Neural progenitor cell (in vitro differentiated cells): Measurements from ENCODE around the gene CCDC196. TPM values are rescaled to one million over a fixed set of nuclear protein-coding genes. Genes with fewer than 3 reads are reported as not detected.

Experiments
- DNase-seq: peaks from one replicate; pipeline ENCODE4 v3.0.0-alpha.2; 2016; ENCODE audit warnings: low spot score
- H2AFZ ChIP-seq: fragments of 200-600 bp; sonication (generic); replicated peaks from 2 replicates; pipeline ENCODE4 v1.6.1; 2016; ENCODE audit warnings: antibody characterized with exemption
- H3F3A ChIP-seq: fragments of 200-600 bp; sonication (generic); 2 replicates; pipeline ENCODE4 v1.6.1; 2016; ENCODE audit warnings: antibody characterized with exemption, low read depth
- H3K27ac ChIP-seq: fragments of 200-600 bp; sonication (generic); 2 replicates; pipeline ENCODE4 v1.5.1; 2016; ENCODE audit warnings: mild to moderate bottlenecking
- H3K27me3 ChIP-seq: fragments of 200-600 bp; sonication (generic); 2 replicates; pipeline ENCODE4 v1.6.1; 2016; ENCODE audit warnings: mild to moderate bottlenecking, moderate library complexity
- H3K36me3 ChIP-seq: fragments of 200-600 bp; sonication (generic); 2 replicates; pipeline ENCODE4 v1.5.1; 2016
- H3K4me1 ChIP-seq: fragments of 200-600 bp; sonication (generic); 2 replicates; pipeline ENCODE4 v1.6.1; 2016; ENCODE audit warnings: mixed run types
- H3K4me2 ChIP-seq: fragments of 200-600 bp; sonication (generic); 2 replicates; pipeline ENCODE4 v1.6.1; 2016
- H3K4me3 ChIP-seq: fragments of 200-600 bp; sonication (generic); 2 replicates; pipeline ENCODE4 v1.5.1; 2016
- H3K79me2 ChIP-seq: fragments of 200-600 bp; sonication (generic); 2 replicates; pipeline ENCODE4 v1.6.1; 2016; ENCODE audit warnings: low read depth
- H3K9ac ChIP-seq: fragments of 200-600 bp; sonication (generic); 2 replicates; pipeline ENCODE4 v1.6.1; 2016
- H3K9me3 ChIP-seq: fragments of 200-600 bp; sonication (generic); 2 replicates; pipeline ENCODE4 v1.5.1; 2016; ENCODE audit warnings: low read depth
- H4K20me1 ChIP-seq: fragments of 200-600 bp; sonication (generic); 2 replicates; pipeline ENCODE4 v1.6.1; 2016; ENCODE audit warnings: low read depth
- H3K27ac Mint-ChIP-seq: 3 replicates; pipeline ENCODE4 v1.8.0; 2021; ENCODE audit warnings: mixed read lengths
- H3K27me3 Mint-ChIP-seq: 2 replicates; pipeline ENCODE4 v1.8.0; 2022; ENCODE audit warnings: low read depth, mild to moderate bottlenecking, inconsistent platforms, moderate library complexity, mixed read lengths; ENCODE audit not compliant: insufficient read depth
- H3K36me3 Mint-ChIP-seq: 3 replicates; pipeline ENCODE4 v1.8.0; 2021; ENCODE audit warnings: mixed read lengths
- H3K4me1 Mint-ChIP-seq: 3 replicates; pipeline ENCODE4 v1.8.0; 2021; ENCODE audit warnings: mixed read lengths
- H3K4me3 Mint-ChIP-seq: 3 replicates; pipeline ENCODE4 v1.8.0; 2021; ENCODE audit warnings: mild to moderate bottlenecking, moderate library complexity, mixed read lengths
- H3K9me3 Mint-ChIP-seq: 3 replicates; pipeline ENCODE4 v1.8.0; 2020; ENCODE audit warnings: mixed read lengths
- EZH2 ChIP-seq: fragments of 200-600 bp; sonication (generic); IDR thresholded peaks from 2 replicates; pipeline ENCODE4 v1.6.1; 2017; ENCODE audit warnings: antibody characterized with exemption, mild to moderate bottlenecking, moderate library complexity
- EZH2phosphoT487 ChIP-seq: fragments of 200-600 bp; sonication (generic); IDR thresholded peaks from 2 replicates; pipeline ENCODE4 v1.6.1; 2017; ENCODE audit warnings: antibody characterized with exemption
- total RNA-seq: library from RNA; depleted of rRNA; stranded (reverse); fragments of >200 nt; gene quantifications from 2 replicates; pipeline ENCODE4 v1.2.3, GENCODE V29; 2015; ENCODE audit warnings: low replicate concordance
- TF ChIP-seq, protein P1 (sequence below): fragments of 200-600 bp; sonication (generic); IDR thresholded peaks from 2 replicates; pipeline ENCODE4 v1.5.1; 2017; ENCODE audit warnings: antibody characterized with exemption, mild to moderate bottlenecking

The CCDC196 gene
- total RNA-seq, 1 donor from 2014 or later = not detected

DNA sequence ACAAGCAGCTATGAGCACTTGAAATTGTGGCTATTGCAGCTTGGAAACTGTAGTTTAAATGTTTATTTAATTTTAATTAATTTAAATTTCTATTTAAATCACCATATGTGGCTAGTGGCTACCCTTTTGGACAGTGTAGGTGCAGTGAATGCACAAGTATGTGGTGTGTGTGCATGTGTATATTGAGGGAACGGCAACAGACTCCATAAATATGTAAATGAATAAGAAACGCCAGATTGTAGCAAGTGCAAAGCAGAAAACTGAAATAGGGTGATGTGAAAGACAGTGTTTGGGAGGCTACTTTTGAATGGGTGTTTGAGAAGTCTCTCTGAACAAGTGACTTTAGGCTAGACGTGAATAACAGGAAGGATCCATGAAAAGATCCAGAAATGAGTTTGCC lies 32.7 kb upstream of the CCDC196 start:
- peaks cover 5% of the 10 kb centered on the region for H3K4me1 Mint-ChIP-seq
- Histone ChIP-seq H3K9me3 (no peaks in the 10 kb centered on the region), H3K79me2 (no peaks in the 10 kb centered on the region), H3K4me2 (no peak overlapping the region), H4K20me1 (no peaks in the 10 kb centered on the region), H3K9ac (no peak overlapping the region), H3F3A (no peaks in the 10 kb centered on the region), H3K36me3 (no peaks in the 10 kb centered on the region), H3K27me3 (no peaks in the 10 kb centered on the region), H3K4me3 (no peak overlapping the region), H3K27ac (no peak overlapping the region), H3K4me1 (no peaks in the 10 kb centered on the region), H2AFZ (no peak overlapping the region)
- H3K27ac Mint-ChIP-seq = no peak overlapping the region
- TF ChIP-seq EZH2phosphoT487 = no peak
- TF ChIP-seq EZH2 = no peak
- TF ChIP-seq, protein P1, sequence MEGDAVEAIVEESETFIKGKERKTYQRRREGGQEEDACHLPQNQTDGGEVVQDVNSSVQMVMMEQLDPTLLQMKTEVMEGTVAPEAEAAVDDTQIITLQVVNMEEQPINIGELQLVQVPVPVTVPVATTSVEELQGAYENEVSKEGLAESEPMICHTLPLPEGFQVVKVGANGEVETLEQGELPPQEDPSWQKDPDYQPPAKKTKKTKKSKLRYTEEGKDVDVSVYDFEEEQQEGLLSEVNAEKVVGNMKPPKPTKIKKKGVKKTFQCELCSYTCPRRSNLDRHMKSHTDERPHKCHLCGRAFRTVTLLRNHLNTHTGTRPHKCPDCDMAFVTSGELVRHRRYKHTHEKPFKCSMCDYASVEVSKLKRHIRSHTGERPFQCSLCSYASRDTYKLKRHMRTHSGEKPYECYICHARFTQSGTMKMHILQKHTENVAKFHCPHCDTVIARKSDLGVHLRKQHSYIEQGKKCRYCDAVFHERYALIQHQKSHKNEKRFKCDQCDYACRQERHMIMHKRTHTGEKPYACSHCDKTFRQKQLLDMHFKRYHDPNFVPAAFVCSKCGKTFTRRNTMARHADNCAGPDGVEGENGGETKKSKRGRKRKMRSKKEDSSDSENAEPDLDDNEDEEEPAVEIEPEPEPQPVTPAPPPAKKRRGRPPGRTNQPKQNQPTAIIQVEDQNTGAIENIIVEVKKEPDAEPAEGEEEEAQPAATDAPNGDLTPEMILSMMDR = no peak
- no peaks in the 10 kb centered on the region for H3K27me3 Mint-ChIP-seq
- H3K36me3 Mint-ChIP-seq = peaks cover 2% of the 10 kb centered on the region
- peaks cover 8% of the 10 kb centered on the region for H3K9me3 Mint-ChIP-seq
- no peak overlapping the region for H3K4me3 Mint-ChIP-seq
- no peak for DNase-seq

DNA sequence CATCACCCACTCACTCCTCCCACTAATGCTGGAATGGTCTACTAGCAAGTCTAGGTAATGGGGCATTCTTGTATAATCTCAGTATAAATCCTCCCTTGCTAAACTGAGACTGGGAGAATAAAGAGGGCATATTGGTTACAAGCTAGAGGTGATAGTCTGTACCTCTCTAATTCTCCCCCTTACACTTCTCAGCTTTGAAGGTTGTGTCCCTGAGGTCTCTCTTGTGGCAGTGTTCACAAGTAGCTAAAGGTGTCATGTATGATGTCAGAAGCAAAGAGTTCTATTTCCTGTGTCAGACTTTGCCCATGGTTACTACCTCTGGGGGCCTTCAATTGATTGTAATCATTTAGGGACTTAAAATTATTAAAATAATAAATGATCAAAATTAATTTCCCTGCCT lies 26.6 kb upstream of the CCDC196 start:
- H3K27ac ChIP-seq = no peak overlapping the region
- no peaks in the 10 kb centered on the region for H3F3A ChIP-seq
- no peaks in the 10 kb centered on the region for H3K9me3 ChIP-seq
- no peak overlapping the region for H3K27ac Mint-ChIP-seq
- H3K9me3 Mint-ChIP-seq = peaks cover 5% of the 10 kb centered on the region
- no peak overlapping the region for H3K9ac ChIP-seq
- DNase-seq = no peak
- no peaks in the 10 kb centered on the region for H3K27me3 ChIP-seq
- H3K27me3 Mint-ChIP-seq = no peaks in the 10 kb centered on the region
- H3K4me1 Mint-ChIP-seq = no peaks in the 10 kb centered on the region
- H3K36me3 Mint-ChIP-seq = no peaks in the 10 kb centered on the region
- TF ChIP-seq EZH2 (no peak), EZH2phosphoT487 (no peak)
- TF ChIP-seq, protein P1 = no peak
- no peak overlapping the region for H3K4me3 Mint-ChIP-seq
- H3K36me3 ChIP-seq = no peaks in the 10 kb centered on the region
- no peaks in the 10 kb centered on the region for H4K20me1 ChIP-seq
- no peaks in the 10 kb centered on the region for H3K4me1 ChIP-seq
- H3K4me3 ChIP-seq = no peak overlapping the region
- H2AFZ ChIP-seq = no peak overlapping the region
- H3K79me2 ChIP-seq = no peaks in the 10 kb centered on the region
- H3K4me2 ChIP-seq = no peak overlapping the region

DNA sequence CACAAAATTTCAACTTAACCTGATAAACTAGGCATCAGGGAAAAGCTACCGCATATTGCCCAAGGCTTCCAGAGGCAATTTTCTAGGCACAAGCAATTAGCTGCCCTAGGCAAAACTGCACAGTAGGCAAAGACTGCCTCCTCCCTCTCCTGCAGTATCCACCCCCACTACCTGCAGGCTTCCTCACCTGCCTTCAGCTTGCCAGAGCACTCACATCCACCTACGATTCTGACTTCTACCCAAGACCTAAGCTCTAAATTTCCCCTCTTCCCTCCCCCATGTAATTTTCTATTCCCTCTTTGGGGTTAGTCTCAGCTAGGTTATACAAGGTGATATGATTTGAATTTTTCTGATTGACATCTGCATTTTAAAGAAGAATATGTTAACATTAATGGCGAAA lies 21.9 kb upstream of the CCDC196 start:
- DNase-seq = no peak
- H3F3A ChIP-seq = no peaks in the 10 kb centered on the region
- H3K4me3 Mint-ChIP-seq = no peak overlapping the region
- no peak overlapping the region for H3K27ac ChIP-seq
- H2AFZ ChIP-seq = no peak overlapping the region
- H3K79me2 ChIP-seq = no peaks in the 10 kb centered on the region
- no peak overlapping the region for H3K4me3 ChIP-seq
- H3K9ac ChIP-seq = no peak overlapping the region
- no peak for TF ChIP-seq EZH2
- TF ChIP-seq, protein P1 = no peak
- TF ChIP-seq EZH2phosphoT487 = no peak
- peaks cover 2% of the 10 kb centered on the region for H3K27me3 Mint-ChIP-seq
- no peak overlapping the region for H3K4me2 ChIP-seq
- H3K9me3 ChIP-seq = peaks cover 23% of the 10 kb centered on the region
- no peaks in the 10 kb centered on the region for H4K20me1 ChIP-seq
- no peaks in the 10 kb centered on the region for H3K27me3 ChIP-seq
- H3K4me1 Mint-ChIP-seq = no peaks in the 10 kb centered on the region
- peaks cover 4% of the 10 kb centered on the region for H3K9me3 Mint-ChIP-seq
- no peaks in the 10 kb centered on the region for H3K36me3 Mint-ChIP-seq
- H3K36me3 ChIP-seq = no peaks in the 10 kb centered on the region
- no peak overlapping the region for H3K27ac Mint-ChIP-seq
- H3K4me1 ChIP-seq = no peaks in the 10 kb centered on the region
